ENCODE data around the gene NUDT12.

NUDT12 gene

DNA sequence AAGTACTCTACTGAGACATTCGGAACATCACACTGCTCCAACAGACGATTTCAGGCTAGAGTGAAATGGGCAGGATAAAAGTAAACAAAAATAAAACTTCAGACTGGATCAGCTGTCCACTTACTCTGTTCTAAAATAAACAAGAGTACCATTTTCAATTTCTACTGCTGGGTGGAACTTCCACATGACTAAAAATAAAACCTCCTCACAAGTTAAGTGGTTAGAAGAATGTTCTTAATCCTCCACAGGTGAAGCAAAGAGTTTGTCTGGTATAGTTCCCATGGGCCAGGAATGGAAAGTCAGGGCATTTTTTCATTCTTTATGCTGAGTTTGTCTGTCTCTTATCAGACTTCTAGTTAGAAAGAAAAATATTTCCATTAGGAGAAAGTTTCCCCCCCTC, 15.7 kb downstream of the NUDT12 start:
- TF ChIP-seq, protein P1, sequence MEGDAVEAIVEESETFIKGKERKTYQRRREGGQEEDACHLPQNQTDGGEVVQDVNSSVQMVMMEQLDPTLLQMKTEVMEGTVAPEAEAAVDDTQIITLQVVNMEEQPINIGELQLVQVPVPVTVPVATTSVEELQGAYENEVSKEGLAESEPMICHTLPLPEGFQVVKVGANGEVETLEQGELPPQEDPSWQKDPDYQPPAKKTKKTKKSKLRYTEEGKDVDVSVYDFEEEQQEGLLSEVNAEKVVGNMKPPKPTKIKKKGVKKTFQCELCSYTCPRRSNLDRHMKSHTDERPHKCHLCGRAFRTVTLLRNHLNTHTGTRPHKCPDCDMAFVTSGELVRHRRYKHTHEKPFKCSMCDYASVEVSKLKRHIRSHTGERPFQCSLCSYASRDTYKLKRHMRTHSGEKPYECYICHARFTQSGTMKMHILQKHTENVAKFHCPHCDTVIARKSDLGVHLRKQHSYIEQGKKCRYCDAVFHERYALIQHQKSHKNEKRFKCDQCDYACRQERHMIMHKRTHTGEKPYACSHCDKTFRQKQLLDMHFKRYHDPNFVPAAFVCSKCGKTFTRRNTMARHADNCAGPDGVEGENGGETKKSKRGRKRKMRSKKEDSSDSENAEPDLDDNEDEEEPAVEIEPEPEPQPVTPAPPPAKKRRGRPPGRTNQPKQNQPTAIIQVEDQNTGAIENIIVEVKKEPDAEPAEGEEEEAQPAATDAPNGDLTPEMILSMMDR (IDR thresholded peaks at IDR 0.05; ENCODE audit: control insufficient read depth, extremely low read depth, insufficient read depth), result no peak
- no peak for DNase-seq (ENCODE audit: low read depth)
- H3K4me3 ChIP-seq (ENCODE audit: low read depth, low read length), result no peak overlapping the region

DNA sequence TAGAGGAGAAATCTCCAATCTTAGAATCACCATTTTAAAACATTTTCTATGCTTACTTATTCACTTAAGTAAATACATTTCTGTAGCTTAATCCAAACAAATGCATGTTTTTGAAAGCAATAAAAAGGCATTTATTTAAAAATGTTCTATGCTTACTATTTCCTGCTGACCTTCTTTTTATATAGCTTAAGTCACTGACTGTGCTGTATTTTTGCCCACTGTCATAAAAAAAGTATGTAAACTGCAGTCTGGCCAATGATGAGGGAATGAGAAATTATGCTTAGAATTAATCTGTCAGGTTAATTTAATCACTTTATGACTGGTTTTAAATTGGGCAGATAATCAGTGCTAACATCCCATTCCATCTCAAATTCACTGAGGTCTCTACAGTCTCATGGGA, 20.1 kb downstream of the NUDT12 start:
- TF ChIP-seq, protein P1 (IDR thresholded peaks at IDR 0.05; ENCODE audit: control insufficient read depth, extremely low read depth, insufficient read depth), result no peak
- DNase-seq (ENCODE audit: low read depth), result no peak
- no peak overlapping the region for H3K4me3 ChIP-seq (ENCODE audit: low read depth, low read length)

DNA sequence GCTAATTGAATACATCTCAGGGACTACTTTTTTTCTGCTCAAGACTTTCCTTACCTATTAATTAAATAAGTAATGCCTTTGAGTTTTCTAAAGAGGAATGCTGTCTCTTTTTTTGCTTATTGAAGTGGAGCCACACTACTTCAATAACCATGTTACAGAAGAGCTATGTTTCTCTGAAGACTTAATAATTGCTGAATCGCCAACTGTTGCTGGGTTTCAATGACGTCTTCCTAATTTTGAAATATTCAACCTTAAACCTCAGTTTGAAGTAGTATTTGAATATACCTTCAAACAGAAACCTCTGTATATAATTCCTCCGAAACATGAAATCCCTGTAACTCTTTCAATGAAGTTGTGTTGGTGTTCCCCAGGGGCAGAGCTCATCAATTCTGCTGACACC, 21.0 kb downstream of the NUDT12 start:
- no peak overlapping the region for H3K4me3 ChIP-seq (ENCODE audit: low read depth, low read length)
- no peak for DNase-seq (ENCODE audit: low read depth)
- TF ChIP-seq, protein P1 (IDR thresholded peaks at IDR 0.05; ENCODE audit: control insufficient read depth, extremely low read depth, insufficient read depth), result no peak

DNA sequence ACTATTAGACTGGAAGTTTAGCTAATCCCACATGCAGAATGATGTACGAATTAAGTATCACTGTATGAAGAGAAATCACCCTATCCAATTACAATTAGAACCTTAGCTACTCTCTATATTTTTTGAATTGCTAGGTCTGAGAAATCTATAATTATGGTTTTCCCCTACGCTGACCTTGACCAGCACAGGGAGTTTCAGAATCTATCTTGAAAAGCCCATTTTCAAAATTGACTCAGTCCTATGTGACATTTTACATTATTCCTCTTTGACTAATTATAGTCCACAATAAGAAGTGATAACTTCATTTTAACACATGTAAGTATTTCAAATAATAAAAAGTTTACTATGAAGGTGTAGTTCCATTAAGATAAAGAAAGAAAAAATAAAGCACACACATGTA, 21.5 kb downstream of the NUDT12 start:
- TF ChIP-seq, protein P1 (IDR thresholded peaks at IDR 0.05; ENCODE audit: control insufficient read depth, extremely low read depth, insufficient read depth), result no peak
- DNase-seq (ENCODE audit: low read depth), result no peak
- no peak overlapping the region for H3K4me3 ChIP-seq (ENCODE audit: low read depth, low read length)

DNA sequence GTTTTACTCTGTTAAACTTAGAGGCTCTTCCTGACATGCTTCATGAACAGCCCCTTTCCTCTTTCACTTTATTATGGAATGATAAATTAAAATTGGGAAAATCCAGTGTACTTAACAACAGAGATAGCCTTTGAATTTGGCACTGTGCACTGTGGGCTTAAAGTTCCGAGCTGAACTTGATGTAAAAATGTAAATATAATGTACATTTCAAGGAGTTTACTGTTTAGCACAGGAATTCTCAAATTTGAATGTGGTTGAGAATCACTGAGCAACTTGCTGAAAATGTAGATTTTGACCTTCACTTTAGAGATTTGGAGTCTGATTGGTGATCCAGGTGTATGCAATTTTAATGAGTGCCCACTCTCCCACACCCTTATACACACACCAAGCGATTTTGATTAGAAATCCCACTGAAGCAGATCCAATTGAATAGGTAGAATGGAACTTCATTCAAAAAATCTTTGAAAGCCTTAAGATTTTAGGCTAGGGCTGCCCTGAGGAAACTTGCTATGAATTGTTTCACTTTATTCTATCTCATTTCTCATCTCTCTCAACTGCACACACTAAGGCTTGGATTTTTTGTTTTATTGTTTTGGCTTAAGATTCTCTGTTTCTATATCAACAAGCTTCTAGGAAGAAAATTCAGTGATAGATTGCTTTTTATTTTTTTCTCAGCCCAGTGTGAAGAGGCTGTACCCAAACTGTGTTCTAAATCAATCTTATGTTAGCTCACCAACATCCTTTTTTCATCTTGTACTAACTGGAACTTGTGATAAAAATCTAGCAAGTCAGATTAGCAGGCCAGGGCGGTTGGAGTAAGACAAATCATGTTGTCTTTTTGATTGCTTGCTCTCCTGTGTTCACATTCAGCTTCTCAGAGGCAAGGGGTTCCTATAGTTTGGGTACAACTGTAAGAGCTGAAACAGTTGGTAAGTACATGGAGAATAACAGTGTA, 22.9 kb downstream of the NUDT12 start:
- TF ChIP-seq, protein P1 (IDR thresholded peaks at IDR 0.05; ENCODE audit: control insufficient read depth, extremely low read depth, insufficient read depth), result no peak
- no peak for DNase-seq (ENCODE audit: low read depth)
- H3K4me3 ChIP-seq (ENCODE audit: low read depth, low read length), result no peak overlapping the region

DNA sequence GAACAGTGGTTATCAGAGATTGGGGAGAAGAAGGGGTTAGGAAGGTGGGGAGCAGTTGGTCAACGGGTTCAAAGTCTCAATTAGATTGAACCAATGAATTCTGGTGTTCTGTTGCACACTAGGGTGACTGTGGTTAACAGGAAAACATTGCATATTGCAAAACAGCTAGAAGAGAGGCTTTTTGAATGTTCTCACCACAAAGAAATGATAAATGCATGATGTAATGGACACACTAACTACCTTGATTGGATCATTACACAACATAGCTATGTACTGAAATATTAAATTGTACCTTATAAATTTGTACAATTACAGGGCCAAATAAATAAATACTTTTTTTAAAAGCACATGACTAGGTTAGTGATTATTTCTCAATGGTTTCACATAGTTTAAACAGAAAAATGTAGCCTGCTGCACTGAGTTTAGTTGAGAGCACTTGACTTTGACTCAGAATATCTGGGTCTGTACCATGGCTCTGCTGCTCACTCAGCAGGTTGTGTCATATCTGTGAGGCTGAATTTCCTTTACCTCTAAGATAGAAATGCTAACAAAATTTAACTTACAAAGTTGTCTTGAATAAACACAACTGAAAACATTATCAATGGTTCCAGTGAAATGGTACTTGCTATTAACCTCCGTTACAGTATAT, 30.4 kb downstream of the NUDT12 start:
- DNase-seq (ENCODE audit: low read depth), result no peak
- H3K4me3 ChIP-seq (ENCODE audit: low read depth, low read length), result no peak overlapping the region
- TF ChIP-seq, protein P1 (IDR thresholded peaks at IDR 0.05; ENCODE audit: control insufficient read depth, extremely low read depth, insufficient read depth), result no peak

All from LNCaP clone FGC (cell line).